GM23338 (cell line): Measurements from ENCODE around the gene CYP21A2.
"Not testable (repeated sequence)": the region's sequence is repeated elsewhere in the genome, so short reads cannot be mapped to it uniquely, and the experiment has no call there.

Experiments used
- EZH2 ChIP-seq: fragments of 200-600 bp; sonication (generic); IDR thresholded peaks from one replicate; pipeline ENCODE4 v1.8.0; 2017; ENCODE audit warnings: antibody characterized with exemption, mild to moderate bottlenecking, low read depth; ENCODE audit not compliant: unreplicated experiment
- EZH2phosphoT487 ChIP-seq: fragments of 200-600 bp; sonication (generic); IDR thresholded peaks from one replicate; pipeline ENCODE4 v1.8.1; 2018; ENCODE audit warnings: antibody characterized with exemption; ENCODE audit not compliant: unreplicated experiment
- ZNF114 ChIP-seq: fragments of 250-450 bp; sonication (Bioruptor Pico); IDR thresholded peaks from 2 replicates; pipeline ENCODE4 v1.5.0; 2020; ENCODE audit warnings: mild to moderate bottlenecking, moderate library complexity
- TF ChIP-seq, protein P1 (sequence below), 2 experiments: fragments of 200-600 bp in 1 of 2; sonication (generic) in 1 of 2; conservative IDR thresholded peaks; 2 replicates each; pipeline versions ENCODE4 v1.5.1 to v1.6.1; 2016 to 2017; ENCODE audit warnings: antibody characterized with exemption in 2 of 2, low read depth in 2 of 2, mild to moderate bottlenecking in 2 of 2, moderate library complexity in 1 of 2
- TF ChIP-seq, protein P2 (sequence below): IDR thresholded peaks from one replicate; pipeline ENCODE4 v1.6.1; 2018; ENCODE audit warnings: antibody characterized with exemption; ENCODE audit not compliant: unreplicated experiment

DNA sequence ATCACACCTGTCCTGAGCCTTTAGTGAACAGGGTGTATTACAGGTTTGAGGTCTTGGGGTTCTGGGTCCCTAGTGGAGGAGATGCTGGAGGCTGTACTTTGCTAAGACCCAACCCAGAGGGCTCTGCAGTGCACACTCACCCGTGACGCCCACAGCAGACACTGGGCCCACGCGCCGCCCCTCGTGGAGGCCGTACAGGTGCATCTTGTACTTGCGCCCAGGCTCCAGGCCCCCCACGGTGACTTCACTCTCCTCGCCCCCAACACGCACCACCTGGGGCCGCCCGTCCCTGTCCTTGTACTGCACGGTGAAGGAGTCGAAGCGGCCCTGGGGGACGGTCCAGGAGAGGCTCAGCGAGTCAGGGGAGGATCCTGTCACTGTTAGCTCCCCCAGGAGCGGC is 29.3 kb downstream of the CYP21A2 start:
- TF ChIP-seq EZH2; EZH2phosphoT487; ZNF114 (CRISPR knock-in tag): not testable (repeated sequence)
- TF ChIP-seq, protein P1, sequence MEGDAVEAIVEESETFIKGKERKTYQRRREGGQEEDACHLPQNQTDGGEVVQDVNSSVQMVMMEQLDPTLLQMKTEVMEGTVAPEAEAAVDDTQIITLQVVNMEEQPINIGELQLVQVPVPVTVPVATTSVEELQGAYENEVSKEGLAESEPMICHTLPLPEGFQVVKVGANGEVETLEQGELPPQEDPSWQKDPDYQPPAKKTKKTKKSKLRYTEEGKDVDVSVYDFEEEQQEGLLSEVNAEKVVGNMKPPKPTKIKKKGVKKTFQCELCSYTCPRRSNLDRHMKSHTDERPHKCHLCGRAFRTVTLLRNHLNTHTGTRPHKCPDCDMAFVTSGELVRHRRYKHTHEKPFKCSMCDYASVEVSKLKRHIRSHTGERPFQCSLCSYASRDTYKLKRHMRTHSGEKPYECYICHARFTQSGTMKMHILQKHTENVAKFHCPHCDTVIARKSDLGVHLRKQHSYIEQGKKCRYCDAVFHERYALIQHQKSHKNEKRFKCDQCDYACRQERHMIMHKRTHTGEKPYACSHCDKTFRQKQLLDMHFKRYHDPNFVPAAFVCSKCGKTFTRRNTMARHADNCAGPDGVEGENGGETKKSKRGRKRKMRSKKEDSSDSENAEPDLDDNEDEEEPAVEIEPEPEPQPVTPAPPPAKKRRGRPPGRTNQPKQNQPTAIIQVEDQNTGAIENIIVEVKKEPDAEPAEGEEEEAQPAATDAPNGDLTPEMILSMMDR (conservative IDR thresholded peaks at IDR 0.05; ENCODE audit: low read depth in 2 of 2) = not testable (repeated sequence)
- TF ChIP-seq, protein P2, sequence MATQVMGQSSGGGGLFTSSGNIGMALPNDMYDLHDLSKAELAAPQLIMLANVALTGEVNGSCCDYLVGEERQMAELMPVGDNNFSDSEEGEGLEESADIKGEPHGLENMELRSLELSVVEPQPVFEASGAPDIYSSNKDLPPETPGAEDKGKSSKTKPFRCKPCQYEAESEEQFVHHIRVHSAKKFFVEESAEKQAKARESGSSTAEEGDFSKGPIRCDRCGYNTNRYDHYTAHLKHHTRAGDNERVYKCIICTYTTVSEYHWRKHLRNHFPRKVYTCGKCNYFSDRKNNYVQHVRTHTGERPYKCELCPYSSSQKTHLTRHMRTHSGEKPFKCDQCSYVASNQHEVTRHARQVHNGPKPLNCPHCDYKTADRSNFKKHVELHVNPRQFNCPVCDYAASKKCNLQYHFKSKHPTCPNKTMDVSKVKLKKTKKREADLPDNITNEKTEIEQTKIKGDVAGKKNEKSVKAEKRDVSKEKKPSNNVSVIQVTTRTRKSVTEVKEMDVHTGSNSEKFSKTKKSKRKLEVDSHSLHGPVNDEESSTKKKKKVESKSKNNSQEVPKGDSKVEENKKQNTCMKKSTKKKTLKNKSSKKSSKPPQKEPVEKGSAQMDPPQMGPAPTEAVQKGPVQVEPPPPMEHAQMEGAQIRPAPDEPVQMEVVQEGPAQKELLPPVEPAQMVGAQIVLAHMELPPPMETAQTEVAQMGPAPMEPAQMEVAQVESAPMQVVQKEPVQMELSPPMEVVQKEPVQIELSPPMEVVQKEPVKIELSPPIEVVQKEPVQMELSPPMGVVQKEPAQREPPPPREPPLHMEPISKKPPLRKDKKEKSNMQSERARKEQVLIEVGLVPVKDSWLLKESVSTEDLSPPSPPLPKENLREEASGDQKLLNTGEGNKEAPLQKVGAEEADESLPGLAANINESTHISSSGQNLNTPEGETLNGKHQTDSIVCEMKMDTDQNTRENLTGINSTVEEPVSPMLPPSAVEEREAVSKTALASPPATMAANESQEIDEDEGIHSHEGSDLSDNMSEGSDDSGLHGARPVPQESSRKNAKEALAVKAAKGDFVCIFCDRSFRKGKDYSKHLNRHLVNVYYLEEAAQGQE = not testable (repeated sequence)
